Measurements from ENCODE around the gene SH3PXD2A. TPM values are rescaled to one million over a fixed set of nuclear protein-coding genes. Genes with fewer than 3 reads are reported as not detected.

SH3PXD2A gene
- total RNA-seq, 1 experiment from 2014 or later: 0.07 TPM

DNA sequence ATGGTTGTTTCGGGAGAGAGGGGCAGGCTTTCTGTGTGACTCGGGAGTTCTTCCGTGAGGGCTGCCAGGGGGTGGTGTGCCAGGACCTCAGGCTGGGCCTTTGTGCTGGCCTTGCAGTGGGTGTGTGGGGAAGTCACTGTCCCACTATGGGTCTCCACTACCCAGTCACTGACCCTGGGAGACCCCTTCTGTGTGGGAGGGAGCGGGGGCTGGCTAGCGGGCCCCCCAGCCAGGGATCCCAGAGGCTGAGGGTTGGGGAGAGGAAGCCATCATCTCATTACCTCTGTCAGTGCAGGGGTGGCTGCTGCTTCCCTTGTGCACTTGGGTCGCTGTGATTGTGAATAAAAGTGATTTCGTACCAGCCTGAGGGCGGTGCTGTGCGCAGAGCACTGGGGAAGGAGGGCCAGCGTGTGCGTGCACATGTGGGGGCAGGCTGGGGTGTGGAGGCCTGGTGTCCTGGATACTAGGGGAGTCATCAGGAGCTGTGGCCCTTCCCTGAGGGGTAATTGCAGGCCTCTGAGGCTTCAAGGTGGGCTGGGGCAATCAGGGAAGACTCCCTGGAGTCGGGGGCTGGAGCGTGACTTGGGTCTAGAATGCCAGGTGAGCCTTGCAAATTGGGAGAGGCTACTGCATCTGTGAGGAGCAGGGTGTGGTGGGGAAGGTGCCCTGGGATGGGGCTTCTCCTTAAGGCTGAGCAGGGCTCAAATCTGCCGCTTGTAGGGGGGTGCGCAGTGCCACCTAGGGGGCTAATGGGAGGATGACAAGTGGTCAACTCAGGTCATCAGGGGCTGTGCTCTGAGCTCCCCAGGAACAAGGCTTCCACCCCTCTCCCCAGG is 263.0 kb downstream of the SH3PXD2A start:
- H3K27ac ChIP-seq (ENCODE audit: low read length): no peak overlapping the region
- H3K27me3 ChIP-seq (ENCODE audit: low read length): no peaks in the 10 kb centered on the region
- DNase-seq: peak; percentile 85
- H2AFZ ChIP-seq (ENCODE audit: low read length): no peak overlapping the region
- H3K4me2 ChIP-seq (ENCODE audit: low read depth, low read length, poor library complexity, severe bottlenecking): no peak overlapping the region
- no peaks in the 10 kb centered on the region for H3K79me2 ChIP-seq (ENCODE audit: low read length)
- no peaks in the 10 kb centered on the region for H3K36me3 ChIP-seq (ENCODE audit: insufficient read depth, low read length)
- H3K9me2 ChIP-seq (replicated peaks; ENCODE audit: insufficient read depth, low read length): no peaks in the 10 kb centered on the region
- H3K4me1 ChIP-seq (ENCODE audit: low read length): no peaks in the 10 kb centered on the region
- no peak overlapping the region for H3K4me3 ChIP-seq (ENCODE audit: low read length)
- no peak overlapping the region for H3K9ac ChIP-seq (ENCODE audit: low read length)
- H3K9me3 ChIP-seq (ENCODE audit: low read length): no peaks in the 10 kb centered on the region
- H4K20me1 ChIP-seq (ENCODE audit: insufficient read depth, low read depth, low read length): 0 out of 2 replicates have a peak, but pooled peaks cover 4% of the 10 kb centered on the region

DNA sequence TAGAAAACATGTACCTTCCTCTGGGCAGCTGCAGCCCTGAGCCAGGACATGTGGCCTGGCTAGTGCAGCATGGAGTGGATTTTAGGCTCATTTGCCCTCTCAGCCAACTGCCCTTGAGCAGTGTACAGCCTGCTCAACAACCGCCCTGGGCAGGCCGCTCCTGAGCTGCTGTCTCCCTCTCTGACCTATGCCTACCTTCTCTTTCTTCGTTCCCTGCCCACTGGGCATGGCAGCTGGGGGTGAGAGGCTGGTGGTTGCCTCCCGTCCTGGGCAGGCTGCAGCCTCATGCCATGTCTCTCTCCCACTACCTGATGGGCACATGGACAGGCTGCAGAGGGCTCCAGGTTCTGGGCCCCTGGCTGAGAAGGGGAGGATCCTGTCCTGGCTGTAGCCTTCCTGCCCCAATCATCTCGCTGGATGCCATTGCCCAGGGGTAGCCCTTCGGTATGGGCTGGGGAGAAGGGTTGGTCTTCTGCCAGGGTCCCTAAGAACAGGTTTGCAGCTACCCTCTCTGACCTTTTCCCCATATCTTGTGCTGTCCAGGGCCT is 264.6 kb downstream of the SH3PXD2A start:
- Histone ChIP-seq H3K27ac (ENCODE audit: low read length) (no peak overlapping the region), H3K27me3 (ENCODE audit: low read length) (no peaks in the 10 kb centered on the region), H3K9ac (ENCODE audit: low read length) (no peak overlapping the region), H3K4me2 (ENCODE audit: low read depth, low read length, poor library complexity, severe bottlenecking) (no peak overlapping the region), H3K4me3 (ENCODE audit: low read length) (no peak overlapping the region), H3K79me2 (ENCODE audit: low read length) (no peaks in the 10 kb centered on the region), H3K9me3 (ENCODE audit: low read length) (no peaks in the 10 kb centered on the region), H3K4me1 (ENCODE audit: low read length) (no peaks in the 10 kb centered on the region), H4K20me1 (ENCODE audit: insufficient read depth, low read depth, low read length) (0 out of 2 replicates have a peak, but pooled peaks cover 4% of the 10 kb centered on the region), H3K9me2 (replicated peaks; ENCODE audit: insufficient read depth, low read length) (no peaks in the 10 kb centered on the region), H2AFZ (ENCODE audit: low read length) (no peak overlapping the region), H3K36me3 (ENCODE audit: insufficient read depth, low read length) (no peaks in the 10 kb centered on the region)
- DNase-seq: no peak

GRCh38 chr10:103590060-103590459 is 265.3 kb downstream of the SH3PXD2A start:
- no peaks in the 10 kb centered on the region for H3K9me3 ChIP-seq (ENCODE audit: low read length)
- 0 out of 2 replicates have a peak, but pooled peaks cover 4% of the 10 kb centered on the region for H4K20me1 ChIP-seq (ENCODE audit: insufficient read depth, low read depth, low read length)
- no peaks in the 10 kb centered on the region for H3K79me2 ChIP-seq (ENCODE audit: low read length)
- no peaks in the 10 kb centered on the region for H3K36me3 ChIP-seq (ENCODE audit: insufficient read depth, low read length)
- H3K9me2 ChIP-seq (replicated peaks; ENCODE audit: insufficient read depth, low read length): no peaks in the 10 kb centered on the region
- H3K27ac ChIP-seq (ENCODE audit: low read length): no peak overlapping the region
- no peaks in the 10 kb centered on the region for H3K4me1 ChIP-seq (ENCODE audit: low read length)
- no peak for DNase-seq
- no peak overlapping the region for H3K9ac ChIP-seq (ENCODE audit: low read length)
- H3K27me3 ChIP-seq (ENCODE audit: low read length): no peaks in the 10 kb centered on the region
- no peak overlapping the region for H3K4me2 ChIP-seq (ENCODE audit: low read depth, low read length, poor library complexity, severe bottlenecking)
- H3K4me3 ChIP-seq (ENCODE audit: low read length): no peak overlapping the region
- H2AFZ ChIP-seq (ENCODE audit: low read length): no peak overlapping the region

DNA sequence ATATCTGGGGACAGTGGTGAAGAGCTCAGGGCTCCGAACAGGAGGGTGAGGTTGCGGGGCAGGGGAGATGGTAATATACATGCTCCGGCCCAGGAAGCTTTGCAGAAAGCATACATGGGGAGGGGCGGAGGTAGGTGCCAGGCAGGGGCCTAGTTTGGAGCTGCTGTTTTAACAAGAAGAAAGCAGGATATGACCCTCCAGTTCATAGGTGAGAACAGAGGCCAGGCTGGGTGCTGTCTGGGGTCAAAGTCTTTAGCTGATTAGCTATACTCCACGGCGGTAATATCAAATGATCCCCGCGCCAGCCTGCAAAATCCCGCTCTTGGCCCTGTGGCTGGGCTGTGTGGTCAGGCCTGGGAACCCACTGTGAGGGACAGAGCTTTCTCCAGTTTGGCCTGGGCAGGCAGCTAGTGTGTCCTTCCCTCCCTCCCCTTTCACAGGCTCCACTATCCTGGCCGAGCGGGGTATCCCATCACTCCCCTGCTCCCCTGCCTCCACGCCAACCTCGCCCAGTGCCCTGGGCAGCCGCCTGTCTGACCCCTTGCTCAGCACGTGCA is 266.2 kb downstream of the SH3PXD2A start:
- Histone ChIP-seq H3K27me3 (ENCODE audit: low read length) (no peaks in the 10 kb centered on the region), H3K27ac (ENCODE audit: low read length) (no peak overlapping the region), H3K4me3 (ENCODE audit: low read length) (no peak overlapping the region), H3K4me2 (ENCODE audit: low read depth, low read length, poor library complexity, severe bottlenecking) (no peak overlapping the region), H3K9me3 (ENCODE audit: low read length) (no peaks in the 10 kb centered on the region), H3K9ac (ENCODE audit: low read length) (no peak overlapping the region), H3K9me2 (replicated peaks; ENCODE audit: insufficient read depth, low read length) (no peaks in the 10 kb centered on the region), H3K4me1 (ENCODE audit: low read length) (no peaks in the 10 kb centered on the region), H3K36me3 (ENCODE audit: insufficient read depth, low read length) (no peaks in the 10 kb centered on the region), H4K20me1 (ENCODE audit: insufficient read depth, low read depth, low read length) (0 out of 2 replicates have a peak, but pooled peaks cover 4% of the 10 kb centered on the region), H2AFZ (ENCODE audit: low read length) (no peak overlapping the region), H3K79me2 (ENCODE audit: low read length) (no peaks in the 10 kb centered on the region)
- DNase-seq: no peak

- H3K27ac ChIP-seq (ENCODE audit: low read length): no peak overlapping the region
- H3K4me3 ChIP-seq (ENCODE audit: low read length): no peak overlapping the region
- H3K9me2 ChIP-seq (replicated peaks; ENCODE audit: insufficient read depth, low read length): no peaks in the 10 kb centered on the region
- H4K20me1 ChIP-seq (ENCODE audit: insufficient read depth, low read depth, low read length): no peaks in the 10 kb centered on the region
- H3K36me3 ChIP-seq (ENCODE audit: insufficient read depth, low read length): no peaks in the 10 kb centered on the region
- no peaks in the 10 kb centered on the region for H3K9me3 ChIP-seq (ENCODE audit: low read length)
- no peaks in the 10 kb centered on the region for H3K27me3 ChIP-seq (ENCODE audit: low read length)
- no peak overlapping the region for H3K4me2 ChIP-seq (ENCODE audit: low read depth, low read length, poor library complexity, severe bottlenecking)
- DNase-seq: no peak
- H3K9ac ChIP-seq (ENCODE audit: low read length): no peak overlapping the region
- H3K4me1 ChIP-seq (ENCODE audit: low read length): no peaks in the 10 kb centered on the region
- no peaks in the 10 kb centered on the region for H3K79me2 ChIP-seq (ENCODE audit: low read length)
- no peak overlapping the region for H2AFZ ChIP-seq (ENCODE audit: low read length)
Observed at GRCh38 chr10:103587073-103587472, 268.3 kb downstream of the SH3PXD2A start.

- Histone ChIP-seq H3K9me2 (replicated peaks; ENCODE audit: insufficient read depth, low read length) (no peaks in the 10 kb centered on the region), H3K4me3 (ENCODE audit: low read length) (no peak overlapping the region), H3K4me2 (ENCODE audit: low read depth, low read length, poor library complexity, severe bottlenecking) (no peak overlapping the region), H3K36me3 (ENCODE audit: insufficient read depth, low read length) (no peaks in the 10 kb centered on the region), H2AFZ (ENCODE audit: low read length) (no peak overlapping the region), H3K9me3 (ENCODE audit: low read length) (no peaks in the 10 kb centered on the region), H4K20me1 (ENCODE audit: insufficient read depth, low read depth, low read length) (no peaks in the 10 kb centered on the region), H3K79me2 (ENCODE audit: low read length) (no peaks in the 10 kb centered on the region), H3K4me1 (ENCODE audit: low read length) (no peaks in the 10 kb centered on the region), H3K27ac (ENCODE audit: low read length) (no peak overlapping the region), H3K27me3 (ENCODE audit: low read length) (no peaks in the 10 kb centered on the region), H3K9ac (ENCODE audit: low read length) (no peak overlapping the region)
- no peak for DNase-seq
Observed at GRCh38 chr10:103585011-103585405, 270.4 kb downstream of the SH3PXD2A start.

DNA sequence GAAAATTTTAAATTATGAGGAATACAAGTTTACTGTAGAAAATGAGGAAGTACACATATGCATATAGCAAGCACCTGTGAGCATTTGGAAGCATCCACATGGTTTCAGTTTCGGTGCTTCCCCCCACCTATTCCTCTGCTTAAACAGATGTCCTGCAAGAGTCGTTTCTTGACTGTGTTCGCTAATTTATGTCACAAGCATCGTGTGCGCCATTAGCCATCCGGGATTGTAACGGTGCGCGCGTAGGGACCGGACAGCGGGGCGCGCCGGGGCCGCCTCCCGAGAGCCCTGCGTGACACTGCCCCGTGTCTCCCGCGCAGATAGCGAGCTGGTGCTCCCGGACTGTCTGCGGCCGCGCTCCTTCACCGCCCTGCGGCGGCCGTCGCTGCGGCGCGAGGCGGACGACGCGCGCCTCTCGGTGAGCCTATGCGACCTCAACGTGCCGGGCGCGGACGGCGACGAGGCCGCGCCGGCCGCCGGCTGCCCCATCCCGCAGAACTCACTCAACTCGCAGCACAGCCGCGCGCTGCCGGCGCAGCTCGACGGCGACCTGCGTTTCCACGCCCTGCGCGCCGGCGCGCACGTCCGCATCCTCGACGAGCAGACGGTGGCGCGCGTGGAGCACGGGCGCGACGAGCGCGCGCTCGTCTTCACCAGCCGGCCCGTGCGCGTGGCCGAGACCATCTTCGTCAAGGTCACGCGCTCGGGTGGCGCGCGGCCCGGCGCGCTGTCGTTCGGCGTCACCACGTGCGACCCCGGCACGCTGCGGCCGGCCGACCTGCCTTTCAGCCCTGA is 271.0 kb downstream of the SH3PXD2A start:
- Histone ChIP-seq H4K20me1 (ENCODE audit: insufficient read depth, low read depth, low read length) (no peaks in the 10 kb centered on the region), H3K9ac (ENCODE audit: low read length) (no peak overlapping the region), H3K9me3 (ENCODE audit: low read length) (no peaks in the 10 kb centered on the region), H3K27ac (ENCODE audit: low read length) (no peak overlapping the region), H3K4me2 (ENCODE audit: low read depth, low read length, poor library complexity, severe bottlenecking) (no peak overlapping the region), H3K27me3 (ENCODE audit: low read length) (no peaks in the 10 kb centered on the region), H3K9me2 (replicated peaks; ENCODE audit: insufficient read depth, low read length) (no peaks in the 10 kb centered on the region), H3K36me3 (ENCODE audit: insufficient read depth, low read length) (no peaks in the 10 kb centered on the region), H2AFZ (ENCODE audit: low read length) (no peak overlapping the region), H3K4me3 (ENCODE audit: low read length) (no peak overlapping the region), H3K4me1 (ENCODE audit: low read length) (no peaks in the 10 kb centered on the region), H3K79me2 (ENCODE audit: low read length) (no peaks in the 10 kb centered on the region)
- no peak for DNase-seq

- Histone ChIP-seq H3K27ac (ENCODE audit: low read length) (no peak overlapping the region), H3K36me3 (ENCODE audit: insufficient read depth, low read length) (no peaks in the 10 kb centered on the region), H2AFZ (ENCODE audit: low read length) (no peak overlapping the region), H3K27me3 (ENCODE audit: low read length) (no peaks in the 10 kb centered on the region), H3K9ac (ENCODE audit: low read length) (no peak overlapping the region), H3K79me2 (ENCODE audit: low read length) (no peaks in the 10 kb centered on the region), H3K9me2 (replicated peaks; ENCODE audit: insufficient read depth, low read length) (no peaks in the 10 kb centered on the region), H4K20me1 (ENCODE audit: insufficient read depth, low read depth, low read length) (no peaks in the 10 kb centered on the region), H3K4me3 (ENCODE audit: low read length) (no peak overlapping the region), H3K9me3 (ENCODE audit: low read length) (no peaks in the 10 kb centered on the region), H3K4me2 (ENCODE audit: low read depth, low read length, poor library complexity, severe bottlenecking) (no peak overlapping the region), H3K4me1 (ENCODE audit: low read length) (no peaks in the 10 kb centered on the region)
- no peak for DNase-seq
Observed at GRCh38 chr10:103583871-103584215, 271.5 kb downstream of the SH3PXD2A start.

Measured in Karpas-422 (cell line).